ENCODE measurements around the gene VAV2.

GRCh38 chr9:133910855-133911514, 81.1 kb downstream of the VAV2 start:
- no peak for TF ChIP-seq CTCF (IDR thresholded peaks at IDR 0.05)
- TF ChIP-seq POLR2A (IDR thresholded peaks at IDR 0.05) = no peak

Data from tibial nerve (tissue), 3 donors.